SK-N-MC (cell line): ENCODE measurements around the gene TAS2R38.

Source experiments
- DNase-seq: peaks from one replicate; pipeline ENCODE4 v3.0.0-alpha.2; 2011; ENCODE audit warnings: low read depth, low spot score
- H3K27ac ChIP-seq: fragments of 200-600 bp; sonication (generic); 2 replicates; pipeline ENCODE4 v1.5.1; 2016; ENCODE audit warnings: mixed run types
- H3K36me3 ChIP-seq: fragments of 200-600 bp; sonication (generic); 2 replicates; pipeline ENCODE4 v1.6.1; 2017; ENCODE audit warnings: antibody characterized with exemption, low read length, mixed read lengths; ENCODE audit not compliant: insufficient read depth
- H3K4me3 ChIP-seq: fragments of 200-600 bp; sonication (generic); 2 replicates; pipeline ENCODE4 v1.5.1; 2016
- H3K9ac ChIP-seq: fragments of 200-600 bp; sonication (generic); 2 replicates; pipeline ENCODE4 v1.8.0; 2017; ENCODE audit warnings: mixed run types, mixed read lengths; ENCODE audit not compliant: insufficient read length
- H3K9me3 ChIP-seq: fragments of 200-600 bp; sonication (generic); 2 replicates; pipeline ENCODE4 v1.6.1; 2017; ENCODE audit warnings: low read depth, mild to moderate bottlenecking, antibody characterized with exemption, low read length, moderate library complexity, mixed read lengths
- EZH2 ChIP-seq: fragments of 200-600 bp; sonication (generic); IDR thresholded peaks from one replicate; pipeline ENCODE4 v1.6.1; 2017; ENCODE audit warnings: antibody characterized with exemption
- FOXP2 ChIP-seq: optimal IDR thresholded peaks from 2 replicates; pipeline ENCODE3; 2011; ENCODE audit warnings: mild to moderate bottlenecking, moderate library complexity; ENCODE audit not compliant: insufficient read depth; ENCODE audit errors: extremely low read length, control extremely low read depth
- POLR2AphosphoS5 ChIP-seq: IDR thresholded peaks from 2 replicates; pipeline ENCODE4 v1.6.1; 2012; ENCODE audit warnings: mild to moderate bottlenecking, low read depth, low read length, borderline replicate concordance

TAS2R38 gene

DNA sequence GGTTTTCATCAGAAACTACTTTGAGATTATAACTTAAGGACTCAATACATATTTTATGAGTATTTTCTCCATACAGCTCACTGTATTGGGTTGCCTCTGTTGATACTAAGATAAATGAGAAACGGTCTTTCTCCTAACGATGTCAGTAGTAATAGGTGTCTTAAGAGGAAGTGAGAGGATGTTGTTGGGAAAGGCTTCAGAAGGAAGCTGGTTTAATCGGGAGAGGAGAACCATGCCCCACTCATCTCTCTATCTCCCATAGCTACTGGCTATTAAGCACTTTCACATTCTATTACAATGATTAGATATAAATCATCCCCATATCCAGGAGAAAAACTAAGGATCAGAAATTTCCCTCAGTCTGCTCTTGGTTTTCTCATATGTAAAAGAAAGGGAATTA is 28.8 kb downstream of the TAS2R38 start:
- no peaks in the 10 kb centered on the region for H3K36me3 ChIP-seq
- TF ChIP-seq FOXP2 (no peak), POLR2AphosphoS5 (no peak), EZH2 (no peak)
- H3K27ac ChIP-seq, result no peak overlapping the region
- H3K9me3 ChIP-seq, result no peaks in the 10 kb centered on the region; the same call in 1 of the 2 replicates
- DNase-seq, result no peak
- no peak overlapping the region for H3K4me3 ChIP-seq
- no peak overlapping the region for H3K9ac ChIP-seq

DNA sequence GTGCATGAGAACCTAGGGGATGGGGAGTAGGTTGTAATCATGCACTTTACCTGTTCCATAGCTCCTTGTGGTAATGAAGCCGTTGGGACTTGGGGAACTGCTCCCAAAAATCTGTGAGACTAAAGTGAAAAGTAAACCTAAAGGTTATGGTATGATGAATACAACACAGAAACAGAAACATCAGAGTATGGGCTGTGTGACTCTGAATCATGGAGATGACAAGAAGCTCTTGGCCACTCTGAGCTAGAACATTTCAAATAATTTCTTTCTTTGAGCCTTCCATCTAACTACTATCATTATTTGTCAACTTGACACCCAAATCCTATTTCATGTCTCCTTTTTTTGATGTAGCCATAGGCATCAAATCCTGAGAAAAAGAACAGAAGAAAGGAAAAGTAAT is 29.7 kb downstream of the TAS2R38 start:
- Histone ChIP-seq H3K9ac (no peak overlapping the region), H3K9me3 (no peaks in the 10 kb centered on the region; the same call in 1 of the 2 replicates), H3K36me3 (no peaks in the 10 kb centered on the region), H3K27ac (no peak overlapping the region), H3K4me3 (no peak overlapping the region)
- TF ChIP-seq EZH2 (no peak), POLR2AphosphoS5 (no peak), FOXP2 (no peak)
- DNase-seq, result no peak

DNA sequence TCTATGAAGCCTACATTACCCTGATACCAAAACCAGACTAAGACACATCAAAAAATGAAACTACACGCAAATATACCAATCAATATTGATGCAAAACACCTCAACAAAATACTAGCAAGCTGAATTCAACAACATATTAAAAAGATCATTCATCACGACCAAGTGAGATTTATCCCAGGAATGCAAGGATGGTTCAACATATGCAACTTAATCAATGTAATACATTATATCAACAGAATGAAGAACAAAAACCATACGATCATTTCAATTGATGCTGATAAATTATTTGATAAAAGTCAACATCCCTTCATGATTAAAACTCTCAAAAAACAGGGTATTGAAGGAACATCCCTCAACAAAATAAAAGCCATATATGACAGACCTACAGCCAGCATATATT is 32.5 kb downstream of the TAS2R38 start:
- H3K9me3 ChIP-seq, result no peaks in the 10 kb centered on the region; the same call in 1 of the 2 replicates
- TF ChIP-seq FOXP2 (no peak), POLR2AphosphoS5 (no peak), EZH2 (no peak)
- H3K27ac ChIP-seq, result no peak overlapping the region
- no peak for DNase-seq
- H3K4me3 ChIP-seq, result no peak overlapping the region
- H3K36me3 ChIP-seq, result no peaks in the 10 kb centered on the region
- no peak overlapping the region for H3K9ac ChIP-seq

DNA sequence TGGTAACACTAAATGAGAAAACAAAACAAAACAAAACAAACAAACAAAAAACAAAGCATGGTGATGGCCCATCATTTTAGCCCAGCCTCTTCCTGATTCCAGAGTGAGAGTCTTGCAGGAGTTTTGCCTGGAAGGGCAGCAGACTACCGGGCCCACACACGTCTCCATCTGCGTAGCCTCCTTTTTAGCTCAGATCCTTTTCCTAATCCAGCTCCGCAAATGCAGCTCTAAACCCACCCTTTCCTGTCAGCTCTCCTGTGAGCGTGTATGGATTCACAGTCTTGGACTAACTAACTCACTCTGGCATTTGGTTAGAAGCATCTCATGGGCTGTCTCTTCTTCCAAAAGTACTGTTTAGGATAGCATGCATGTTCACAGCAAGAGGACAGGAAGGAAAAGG is 43.4 kb downstream of the TAS2R38 start:
- TF ChIP-seq EZH2 (no peak), POLR2AphosphoS5 (no peak), FOXP2 (no peak)
- no peak overlapping the region for H3K4me3 ChIP-seq
- H3K9ac ChIP-seq, result no peak overlapping the region
- H3K9me3 ChIP-seq, result no peaks in the 10 kb centered on the region
- no peak overlapping the region for H3K27ac ChIP-seq
- no peak for DNase-seq
- H3K36me3 ChIP-seq, result no peaks in the 10 kb centered on the region

DNA sequence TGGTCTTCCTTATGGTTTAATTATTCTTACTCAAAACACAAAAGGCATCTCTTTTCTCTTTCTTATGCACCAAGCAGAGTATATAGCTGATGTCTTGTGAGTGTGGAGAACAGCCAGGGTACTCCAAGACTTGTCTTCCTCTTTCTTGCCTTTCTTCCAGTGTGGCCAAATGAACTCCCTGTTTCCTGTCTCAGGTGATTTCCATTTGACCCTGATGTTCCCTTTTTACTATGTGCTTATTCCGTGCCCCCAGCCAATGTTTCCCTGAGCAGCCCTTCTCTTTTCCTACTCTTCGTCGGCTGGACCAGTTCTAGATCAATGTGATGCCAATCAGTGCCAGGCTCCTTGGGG is 44.8 kb downstream of the TAS2R38 start:
- H3K36me3 ChIP-seq, result no peaks in the 10 kb centered on the region

DNA sequence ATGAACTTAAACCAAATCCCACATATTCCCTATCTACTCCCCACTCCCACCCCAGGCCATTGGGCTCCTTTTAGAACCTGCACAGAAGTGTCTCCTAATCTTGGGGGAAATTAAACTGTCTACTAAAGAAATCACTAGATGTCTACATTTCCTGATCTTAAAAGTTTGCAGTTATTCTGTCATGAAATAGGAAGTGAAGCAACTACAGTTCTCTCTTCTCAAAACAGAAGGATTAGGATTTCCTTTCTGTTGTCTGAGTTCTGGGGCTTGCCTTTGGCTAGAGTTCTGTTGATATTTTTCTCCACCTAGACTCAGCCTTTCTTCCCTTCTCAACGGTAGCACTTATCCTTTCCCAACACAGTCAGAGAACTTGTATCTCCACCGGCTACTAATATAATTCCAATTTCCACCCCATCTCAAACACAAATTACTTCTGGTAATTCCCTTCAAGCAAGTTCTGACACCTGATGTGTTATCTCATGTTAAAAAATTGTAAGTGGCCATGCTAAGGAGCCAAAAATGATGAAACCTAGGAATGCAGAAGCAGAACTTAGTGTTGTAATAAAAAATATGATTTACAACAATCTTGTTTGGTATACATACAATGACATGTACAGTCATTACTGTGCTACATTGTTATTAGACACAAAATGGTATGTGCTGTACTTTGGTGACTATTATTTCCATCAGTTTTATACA is 45.3 kb downstream of the TAS2R38 start:
- Histone ChIP-seq H3K4me3 (no peak overlapping the region), H3K9me3 (no peaks in the 10 kb centered on the region), H3K27ac (no peak overlapping the region), H3K36me3 (no peaks in the 10 kb centered on the region), H3K9ac (no peak overlapping the region)
- TF ChIP-seq EZH2, result no peak
- no peak for TF ChIP-seq POLR2AphosphoS5
- TF ChIP-seq FOXP2, result no peak
- DNase-seq, result no peak

More for the DNA sequence above, 44.8 kb downstream of the TAS2R38 start:
- TF ChIP-seq FOXP2 (no peak), POLR2AphosphoS5 (no peak), EZH2 (no peak)
- Histone ChIP-seq H3K4me3 (no peak overlapping the region), H3K9me3 (no peaks in the 10 kb centered on the region), H3K9ac (no peak overlapping the region), H3K27ac (no peak overlapping the region)
- no peak for DNase-seq
